Measurements from ENCODE around the gene PLA2G3.
A peak's percentile ranks its signal among the peaks of the same experiment; 100 is the strongest.

The PLA2G3 gene

GRCh38 chr22:31091106-31091975 is 49.0 kb downstream of the PLA2G3 start:
- TF ChIP-seq CTCF (IDR thresholded peaks at IDR 0.05; ENCODE audit: borderline replicate concordance, control extremely low read depth, extremely low read depth, insufficient read depth, missing control alignments) = no peak
- in situ Hi-C loops (cut with MboI; ENCODE audit: low sequenced_read_pairs, unreplicated experiment) = no loop called here
- no peak for DNase-seq (ENCODE audit: low spot score)

- in situ Hi-C loops (cut with MboI; ENCODE audit: low sequenced_read_pairs, unreplicated experiment) = no loop called here
- TF ChIP-seq CTCF (IDR thresholded peaks at IDR 0.05; ENCODE audit: borderline replicate concordance, control extremely low read depth, extremely low read depth, insufficient read depth, missing control alignments) = no peak
- no peak for DNase-seq (ENCODE audit: low spot score)
Measured at GRCh38 chr22:31090217-31091085, 49.9 kb downstream of the PLA2G3 start.

GRCh38 chr22:31089160-31090100 is 50.9 kb downstream of the PLA2G3 start:
- in situ Hi-C loops (cut with MboI; ENCODE audit: low sequenced_read_pairs, unreplicated experiment) = no loop called here
- peak; percentile 84 for DNase-seq (ENCODE audit: low spot score)
- TF ChIP-seq CTCF (IDR thresholded peaks at IDR 0.05; ENCODE audit: borderline replicate concordance, control extremely low read depth, extremely low read depth, insufficient read depth, missing control alignments) = peak; percentile 85

- in situ Hi-C loops (cut with MboI; ENCODE audit: low sequenced_read_pairs, unreplicated experiment) = no loop called here
Measured at GRCh38 chr22:31088233-31088986, 51.9 kb downstream of the PLA2G3 start.

DNA sequence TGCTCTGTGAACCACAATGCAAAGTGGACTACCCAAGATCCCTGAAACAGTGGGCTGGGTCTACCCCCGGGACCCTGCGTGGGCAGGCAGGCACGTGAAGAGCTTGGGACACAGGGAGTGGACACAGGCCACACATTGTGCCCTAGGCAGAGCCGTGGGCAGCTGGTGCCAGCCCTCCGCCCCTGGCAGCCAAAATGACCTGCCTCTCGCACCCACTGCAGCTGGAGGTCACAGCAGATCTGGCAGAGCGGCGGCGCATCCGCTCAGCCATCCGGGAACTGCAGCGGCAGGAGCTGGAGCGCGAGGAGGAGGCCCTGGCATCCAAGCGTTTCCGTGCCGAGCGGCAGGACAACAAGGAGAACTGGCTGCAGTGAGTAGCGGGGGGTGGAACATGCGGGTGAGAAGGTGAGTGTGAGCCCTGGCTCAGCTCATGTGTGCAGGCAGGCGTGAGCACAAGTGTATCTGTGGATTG is 52.5 kb downstream of the PLA2G3 start:
- in situ Hi-C loops (cut with MboI; ENCODE audit: low sequenced_read_pairs, unreplicated experiment) = no loop called here
- no peak for TF ChIP-seq CTCF (IDR thresholded peaks at IDR 0.05; ENCODE audit: borderline replicate concordance, control extremely low read depth, extremely low read depth, insufficient read depth, missing control alignments)
- DNase-seq (ENCODE audit: low spot score) = no peak

More at GRCh38 chr22:31088233-31088986, 51.9 kb downstream of the PLA2G3 start:
- no peak for DNase-seq (ENCODE audit: low spot score)
- TF ChIP-seq CTCF (IDR thresholded peaks at IDR 0.05; ENCODE audit: borderline replicate concordance, control extremely low read depth, extremely low read depth, insufficient read depth, missing control alignments) = no peak

All from GM13976 (cell line).